Fibroblast of mammary gland (primary cell): ENCODE results near the gene KCNH3.

Experiments
- DNase-seq: peaks from one replicate; pipeline ENCODE4 v3.0.0-alpha.2; 2010; ENCODE audit warnings: low read depth
- H3K4me3 ChIP-seq: 2 replicates; pipeline ENCODE4 v1.5.1; 2011; ENCODE audit warnings: low read depth, mild to moderate bottlenecking, low read length, moderate library complexity; ENCODE audit not compliant: control insufficient read depth
- TF ChIP-seq, protein P1 (sequence below): conservative IDR thresholded peaks from 2 replicates; pipeline ENCODE4 v1.5.1; 2011; ENCODE audit warnings: low read depth, low read length, inconsistent platforms; ENCODE audit not compliant: control insufficient read depth, insufficient read depth

The KCNH3 gene

GRCh38 chr12:49554266-49554665 is 15.4 kb downstream of the KCNH3 start:
- no peak overlapping the region for H3K4me3 ChIP-seq
- DNase-seq = no peak
- TF ChIP-seq, protein P1, sequence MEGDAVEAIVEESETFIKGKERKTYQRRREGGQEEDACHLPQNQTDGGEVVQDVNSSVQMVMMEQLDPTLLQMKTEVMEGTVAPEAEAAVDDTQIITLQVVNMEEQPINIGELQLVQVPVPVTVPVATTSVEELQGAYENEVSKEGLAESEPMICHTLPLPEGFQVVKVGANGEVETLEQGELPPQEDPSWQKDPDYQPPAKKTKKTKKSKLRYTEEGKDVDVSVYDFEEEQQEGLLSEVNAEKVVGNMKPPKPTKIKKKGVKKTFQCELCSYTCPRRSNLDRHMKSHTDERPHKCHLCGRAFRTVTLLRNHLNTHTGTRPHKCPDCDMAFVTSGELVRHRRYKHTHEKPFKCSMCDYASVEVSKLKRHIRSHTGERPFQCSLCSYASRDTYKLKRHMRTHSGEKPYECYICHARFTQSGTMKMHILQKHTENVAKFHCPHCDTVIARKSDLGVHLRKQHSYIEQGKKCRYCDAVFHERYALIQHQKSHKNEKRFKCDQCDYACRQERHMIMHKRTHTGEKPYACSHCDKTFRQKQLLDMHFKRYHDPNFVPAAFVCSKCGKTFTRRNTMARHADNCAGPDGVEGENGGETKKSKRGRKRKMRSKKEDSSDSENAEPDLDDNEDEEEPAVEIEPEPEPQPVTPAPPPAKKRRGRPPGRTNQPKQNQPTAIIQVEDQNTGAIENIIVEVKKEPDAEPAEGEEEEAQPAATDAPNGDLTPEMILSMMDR = no peak

DNA sequence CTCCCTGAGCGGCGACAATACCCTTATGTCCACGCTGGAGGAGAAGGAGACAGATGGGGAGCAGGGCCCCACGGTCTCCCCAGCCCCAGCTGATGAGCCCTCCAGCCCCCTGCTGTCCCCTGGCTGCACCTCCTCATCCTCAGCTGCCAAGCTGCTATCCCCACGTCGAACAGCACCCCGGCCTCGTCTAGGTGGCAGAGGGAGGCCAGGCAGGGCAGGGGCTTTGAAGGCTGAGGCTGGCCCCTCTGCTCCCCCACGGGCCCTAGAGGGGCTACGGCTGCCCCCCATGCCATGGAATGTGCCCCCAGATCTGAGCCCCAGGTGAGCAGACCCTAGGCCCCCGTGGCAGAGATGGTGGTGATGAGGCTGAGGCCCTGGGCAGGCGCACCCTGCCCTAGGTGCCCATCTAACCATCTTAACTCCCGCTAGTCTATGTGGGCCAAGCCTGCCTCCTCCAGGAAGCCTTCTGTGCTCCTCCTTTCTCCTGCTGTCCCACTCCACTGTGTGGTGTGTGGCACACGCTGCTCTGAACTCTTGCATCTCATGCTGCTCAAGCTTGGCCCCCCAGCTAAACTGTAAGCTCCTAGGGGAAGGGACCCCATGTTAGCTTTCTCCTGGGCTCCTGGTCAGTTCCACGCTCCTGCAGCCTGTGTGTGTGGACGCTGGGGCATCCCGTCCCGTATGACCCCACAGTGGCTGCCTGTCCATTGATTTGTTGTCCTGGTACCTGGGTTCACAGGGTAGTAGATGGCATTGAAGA is 17.0 kb downstream of the KCNH3 start:
- H3K4me3 ChIP-seq = no peak overlapping the region
- TF ChIP-seq, protein P1 = no peak
- DNase-seq = no peak

GRCh38 chr12:49556391-49557186 is 17.8 kb downstream of the KCNH3 start:
- no peak overlapping the region for H3K4me3 ChIP-seq
- TF ChIP-seq, protein P1 = no peak
- DNase-seq = no peak

DNA sequence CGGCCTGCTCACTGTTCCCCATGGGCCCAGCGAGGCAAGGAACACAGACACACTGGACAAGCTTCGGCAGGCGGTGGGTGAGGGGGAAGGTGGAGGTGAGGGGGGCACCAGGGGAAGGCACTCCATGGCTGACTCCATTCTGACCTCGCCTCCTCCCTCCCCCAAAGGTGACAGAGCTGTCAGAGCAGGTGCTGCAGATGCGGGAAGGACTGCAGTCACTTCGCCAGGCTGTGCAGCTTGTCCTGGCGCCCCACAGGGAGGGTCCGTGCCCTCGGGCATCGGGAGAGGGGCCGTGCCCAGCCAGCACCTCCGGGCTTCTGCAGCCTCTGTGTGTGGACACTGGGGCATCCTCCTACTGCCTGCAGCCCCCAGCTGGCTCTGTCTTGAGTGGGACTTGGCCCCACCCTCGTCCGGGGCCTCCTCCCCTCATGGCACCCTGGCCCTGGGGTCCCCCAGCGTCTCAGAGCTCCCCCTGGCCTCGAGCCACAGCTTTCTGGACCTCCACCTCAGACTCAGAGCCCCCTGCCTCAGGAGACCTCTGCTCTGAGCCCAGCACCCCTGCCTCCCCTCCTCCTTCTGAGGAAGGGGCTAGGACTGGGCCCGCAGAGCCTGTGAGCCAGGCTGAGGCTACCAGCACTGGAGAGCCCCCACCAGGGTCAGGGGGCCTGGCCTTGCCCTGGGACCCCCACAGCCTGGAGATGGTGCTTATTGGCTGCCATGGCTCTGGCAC is 18.5 kb downstream of the KCNH3 start:
- no peak for DNase-seq
- TF ChIP-seq, protein P1 = no peak
- no peak overlapping the region for H3K4me3 ChIP-seq

GRCh38 chr12:49557917-49558215 is 19.0 kb downstream of the KCNH3 start:
- TF ChIP-seq, protein P1 = no peak
- no peak for DNase-seq
- H3K4me3 ChIP-seq = no peak overlapping the region

DNA sequence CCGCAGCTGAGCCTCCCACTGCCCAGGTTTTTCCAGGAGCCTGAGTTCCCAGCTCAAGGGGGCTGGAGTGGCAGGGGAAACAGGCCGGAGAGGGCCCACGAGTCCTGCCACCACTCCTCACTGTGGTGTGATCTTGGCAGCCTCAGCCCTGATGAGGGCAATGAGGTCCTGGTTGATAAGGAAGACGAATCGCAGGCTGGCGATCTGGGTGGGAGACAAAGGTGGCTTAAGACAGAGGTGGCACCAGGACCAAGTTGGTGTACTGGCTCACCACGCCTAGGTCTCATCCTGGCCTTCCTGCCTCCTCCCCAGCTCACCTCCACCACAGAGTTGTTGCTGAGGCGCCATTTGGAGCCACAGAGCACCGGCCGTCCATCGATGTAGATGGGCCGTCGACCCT is 19.7 kb downstream of the KCNH3 start:
- TF ChIP-seq, protein P1 = no peak
- no peak for DNase-seq
- H3K4me3 ChIP-seq = no peak overlapping the region
